H1 (cell line): Measurements from ENCODE around the gene MNAT1. TPM values are rescaled to one million over a fixed set of nuclear protein-coding genes. Genes with fewer than 3 reads are reported as not detected.

Source experiments
- ASH2L ChIP-seq: fragments of 200-600, 300-600 bp; sonication (generic); IDR thresholded peaks from one replicate; pipeline ENCODE4 v1.7.1; 2017; ENCODE audit warnings: low read length
- KDM1A ChIP-seq: fragments of 200-600, 300-600 bp; sonication (generic); IDR thresholded peaks from 2 replicates; pipeline ENCODE4 v1.7.1; 2016; ENCODE audit warnings: mild to moderate bottlenecking, low read length, borderline replicate concordance
- SP1 ChIP-seq: IDR thresholded peaks from 2 replicates; pipeline ENCODE4 v1.6.1; 2011; ENCODE audit warnings: low read depth, low read length
- TBP ChIP-seq: IDR thresholded peaks from 2 replicates; pipeline ENCODE4 v1.6.1; 2011; ENCODE audit warnings: low read depth, low read length, improper control_type of control experiment
- polyA plus RNA-seq, 7 experiments: library from polyadenylated mRNA; depleted of rRNA in 3 of 7; stranded (reverse) in 5 of 7; unstranded in 2 of 7; fragments of >200 nt in 5 of 7; fragments of 200-250 nt in 2 of 7; gene quantifications; 1 replicate in 5 of 7; 2 replicates in 1 of 7; 4 replicates in 1 of 7; pipeline versions ENCODE4 v1.2.1 to v1.2.3, GENCODE V29; 2011 to 2013; ENCODE audit warnings: missing spikeins in 2 of 7, mixed read lengths in 2 of 7
- total RNA-seq: library from RNA; stranded (reverse); fragmentation: NEBNext Ultra II Directional; extraction: Animal tissue kit (Norgen Biotek cat#: 25700); gene quantifications from 2 replicates; pipeline ENCODE4 v1.2.1, GENCODE V29; 2021

MNAT1 gene
- total and polyA plus RNA-seq, 2 of the 8 experiments (the other 6 are each of a cell fraction or from before 2014, with no cell fraction given): 34.7 to 52.1 TPM

- TF ChIP-seq SP1 (no peak), TBP (no peak), ASH2L (no peak), KDM1A (no peak)
These were observed 39.0 kb downstream of the MNAT1 start (continued) for GRCh38 chr14:60773558-60773957.
